Fibroblast of skin of back (primary cell): ENCODE measurements around the gene RASGRP3.
A peak's percentile ranks its signal among the peaks of the same experiment; 100 is the strongest.

Source experiments
- DNase-seq: peaks from one replicate; pipeline ENCODE4 v3.0.0-alpha.2; 2013

RASGRP3 gene

DNA sequence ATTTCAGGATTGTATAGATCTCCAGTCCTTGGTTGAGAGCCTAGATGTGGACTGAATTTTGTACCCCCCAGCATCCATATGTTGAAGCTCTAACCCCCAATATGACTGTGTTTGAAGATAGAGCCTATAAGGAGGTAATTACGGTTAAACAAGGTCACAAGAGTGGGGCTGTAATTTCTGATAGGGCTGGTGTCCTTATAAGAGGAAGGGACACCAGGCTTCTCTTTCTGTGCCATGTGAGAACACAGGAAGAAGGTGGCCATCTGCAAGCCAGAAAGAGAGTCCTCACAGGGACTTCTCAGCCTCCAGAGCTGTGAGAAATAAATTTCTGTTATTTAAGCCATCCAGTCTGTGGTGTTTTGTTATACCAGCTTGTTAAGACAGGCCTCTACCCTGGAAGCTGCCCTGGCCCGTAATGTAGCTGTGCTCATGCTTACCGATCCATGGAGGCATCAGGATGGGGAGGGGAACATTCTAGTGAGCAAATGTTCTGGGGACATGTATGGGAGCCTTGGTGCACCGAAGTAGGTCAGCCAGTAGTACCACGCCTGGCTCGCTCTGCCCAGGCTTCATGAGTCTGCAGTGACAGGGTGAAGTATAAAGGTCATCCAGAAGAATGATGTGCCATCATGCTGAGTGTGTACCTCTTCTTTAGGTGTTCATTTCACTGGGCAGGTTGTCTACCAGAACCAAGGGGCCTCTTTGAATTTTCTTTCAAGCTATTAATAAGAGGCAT, 16.1 kb downstream of the RASGRP3 start:
- no peak for DNase-seq

- peak; percentile 58 for DNase-seq
Observed at GRCh38 chr2:33494155-33494779, 17.8 kb downstream of the RASGRP3 start.

DNA sequence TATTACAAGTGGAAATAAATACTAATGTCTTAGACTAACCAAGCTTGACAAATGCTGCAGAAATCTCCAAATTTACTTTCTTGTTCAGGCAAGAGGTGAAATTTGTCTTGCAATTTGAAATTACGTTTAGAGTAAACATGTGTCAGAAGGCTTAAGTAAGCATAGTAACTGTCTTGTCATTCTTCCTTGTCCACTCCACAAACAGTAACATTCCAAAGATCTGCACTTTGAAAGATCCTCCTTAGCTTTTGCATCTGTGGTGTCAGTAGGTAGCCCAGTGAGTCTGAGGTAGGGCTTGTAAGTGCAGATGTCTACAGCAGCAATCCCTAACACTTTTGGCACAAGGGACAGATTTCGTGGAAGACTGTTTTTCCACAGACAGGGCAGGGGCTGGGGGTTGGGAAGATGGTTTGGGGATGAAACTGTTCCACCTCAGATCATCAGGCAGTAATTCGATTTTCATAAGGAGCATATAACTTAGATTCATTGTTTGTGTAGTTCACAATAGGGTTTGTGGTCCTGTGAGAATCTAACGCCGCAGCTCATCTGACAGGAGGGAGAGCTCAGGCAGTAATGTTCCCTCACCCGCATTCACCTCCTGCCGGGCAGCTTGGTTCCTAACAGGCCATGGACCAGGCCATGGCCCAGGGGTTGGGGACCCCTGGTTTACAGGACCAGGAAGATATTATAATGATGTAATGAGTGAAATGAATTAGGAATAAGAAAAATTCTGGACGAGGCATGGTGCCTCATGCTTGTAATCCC, 18.6 kb downstream of the RASGRP3 start:
- DNase-seq = no peak

DNA sequence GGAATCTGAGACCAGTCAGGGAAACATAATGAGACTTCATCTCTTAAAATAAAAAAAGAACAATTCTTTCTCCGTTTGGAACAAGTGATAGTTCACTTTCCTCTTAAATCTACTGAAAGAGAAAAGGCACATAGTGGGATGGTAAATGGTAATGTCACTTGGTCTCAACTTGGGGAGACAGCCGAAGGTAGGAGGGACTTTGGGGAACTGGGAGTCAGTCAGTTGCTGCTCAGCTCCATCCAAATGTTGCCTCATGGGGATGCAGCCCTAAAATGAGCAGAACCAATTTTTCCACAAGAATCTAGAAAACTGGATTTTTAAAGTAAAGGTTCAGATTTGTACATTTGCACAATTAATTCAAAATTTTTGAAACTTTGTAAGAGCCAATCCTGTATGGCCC, 19.2 kb downstream of the RASGRP3 start:
- no peak for DNase-seq

DNA sequence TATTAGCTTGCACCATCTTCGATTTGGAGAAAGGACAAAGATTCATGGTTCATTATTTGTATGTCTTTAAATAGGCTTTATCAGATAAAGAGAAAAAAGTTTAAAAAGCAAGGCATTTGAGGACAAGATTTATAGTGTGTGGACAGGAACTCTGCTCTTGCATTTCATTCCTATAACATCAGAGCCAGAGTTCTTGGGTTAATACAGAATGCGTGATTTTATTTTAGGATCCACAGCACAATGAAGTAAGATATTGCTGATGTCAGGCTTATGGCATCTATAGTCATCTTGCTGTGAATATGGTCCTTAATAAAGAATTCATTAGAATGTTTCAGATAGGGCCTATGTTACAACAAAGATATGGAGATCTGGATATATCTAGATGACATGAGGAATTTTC, 19.7 kb downstream of the RASGRP3 start:
- peak; percentile 81 for DNase-seq

- DNase-seq = peak; percentile 8
Observed at GRCh38 chr2:33496726-33497125, 20.3 kb downstream of the RASGRP3 start.

GRCh38 chr2:33497221-33497650, 20.8 kb downstream of the RASGRP3 start:
- no peak for DNase-seq

GRCh38 chr2:33498291-33498956, 22.0 kb downstream of the RASGRP3 start:
- DNase-seq = no peak

- DNase-seq = no peak
Observed at GRCh38 chr2:33500177-33500576, 23.7 kb downstream of the RASGRP3 start.

- no peak for DNase-seq
Observed at GRCh38 chr2:33502025-33502424, 25.6 kb downstream of the RASGRP3 start.

GRCh38 chr2:33503002-33503401, 26.6 kb downstream of the RASGRP3 start:
- no peak for DNase-seq

- DNase-seq = no peak
Observed at GRCh38 chr2:33505966-33506365, 29.5 kb downstream of the RASGRP3 start.

DNA sequence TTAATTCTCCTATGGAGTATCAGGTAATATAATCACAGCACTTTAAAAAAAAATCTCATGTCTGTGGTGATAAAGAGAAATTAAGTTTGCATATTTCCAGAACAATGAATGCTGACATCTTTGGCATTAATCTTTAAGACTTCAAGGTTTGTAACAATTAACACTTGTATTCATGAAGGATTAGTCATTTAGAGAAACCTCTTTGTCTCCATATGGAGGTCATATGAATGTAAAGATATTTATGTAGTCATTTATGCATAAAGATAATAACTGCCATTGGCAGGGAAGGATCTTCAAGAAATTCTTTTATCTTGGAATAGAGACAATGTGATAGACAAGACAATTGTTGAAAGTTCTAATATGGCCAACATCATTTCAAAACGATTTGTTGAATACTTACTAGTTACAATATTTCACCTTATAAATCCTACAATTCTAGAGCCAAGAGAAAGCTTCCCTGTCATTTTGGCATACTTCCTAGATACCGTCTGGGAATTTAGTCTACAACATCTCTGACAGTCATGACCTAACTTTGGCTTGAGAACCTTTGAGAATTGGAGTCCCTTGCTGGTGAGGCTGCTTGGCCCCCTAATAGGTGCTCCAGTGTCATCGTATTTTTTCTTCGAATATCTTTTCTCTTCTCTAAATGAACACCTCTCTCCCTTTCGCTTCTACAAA, 33.6 kb downstream of the RASGRP3 start:
- no peak for DNase-seq

GRCh38 chr2:33510586-33510968, 34.1 kb downstream of the RASGRP3 start:
- no peak for DNase-seq

DNA sequence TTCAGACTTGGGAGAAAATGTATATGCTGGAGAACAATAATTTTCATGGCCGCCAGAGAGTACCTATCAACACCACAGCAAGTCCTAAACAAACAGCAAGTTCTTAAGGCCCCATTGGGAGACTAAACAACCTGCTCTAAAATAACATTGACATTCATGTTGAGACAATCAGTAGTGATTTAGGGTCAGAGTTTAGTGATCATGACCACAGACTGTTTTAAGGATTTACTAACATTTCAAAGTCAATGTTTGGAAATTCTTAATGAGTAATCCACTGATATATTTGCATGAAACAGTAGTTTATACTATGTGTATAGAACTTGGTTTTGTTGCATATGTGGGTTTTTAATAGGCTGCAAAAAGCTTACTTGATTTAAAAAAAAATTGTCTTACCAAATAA, 34.7 kb downstream of the RASGRP3 start:
- DNase-seq = no peak

DNA sequence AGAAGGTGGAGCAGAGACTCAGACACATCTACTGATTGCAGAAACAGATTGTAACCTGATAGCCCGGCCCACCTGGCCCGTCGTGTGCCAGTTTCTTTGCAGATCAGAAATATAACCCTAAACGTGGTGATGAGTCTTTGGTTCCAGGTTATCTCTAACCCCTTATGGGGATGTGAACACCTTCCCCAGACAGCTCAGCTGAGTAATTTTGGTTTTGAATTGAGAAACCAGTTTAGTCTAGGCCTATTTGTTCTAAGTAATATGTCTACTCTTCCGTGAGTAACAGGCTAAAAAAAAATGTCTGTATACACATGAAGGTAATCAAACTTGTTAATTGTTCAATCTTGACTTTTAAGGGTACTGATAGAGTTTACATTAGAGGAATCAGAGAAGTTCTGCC, 35.7 kb downstream of the RASGRP3 start:
- no peak for DNase-seq

- no peak for DNase-seq
Observed at GRCh38 chr2:33513480-33513879, 37.0 kb downstream of the RASGRP3 start.

DNA sequence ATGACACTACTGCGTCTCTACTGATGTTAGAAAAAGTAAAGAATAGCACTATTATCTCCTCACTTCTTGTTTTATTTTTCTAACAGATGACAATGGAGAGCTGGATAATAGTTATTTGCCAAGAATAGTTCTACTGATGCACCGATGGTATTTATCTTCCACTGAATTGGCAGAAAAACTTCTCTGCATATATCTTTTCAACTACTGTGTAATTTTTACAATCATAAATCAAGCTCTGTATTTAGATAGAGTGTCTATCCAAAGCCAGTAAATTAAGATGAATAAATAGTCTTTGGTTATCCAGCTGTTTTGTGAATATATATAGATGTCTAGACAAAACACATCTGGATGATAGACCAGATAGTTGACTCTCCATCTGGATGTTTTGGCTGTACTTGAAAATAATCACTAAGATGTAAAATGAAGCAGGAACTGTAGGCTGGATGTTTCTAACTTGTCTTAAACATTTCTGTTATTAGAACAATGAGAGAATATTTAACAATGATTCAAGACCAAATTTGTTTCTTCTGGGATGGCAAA, 40.1 kb downstream of the RASGRP3 start:
- DNase-seq = no peak

DNA sequence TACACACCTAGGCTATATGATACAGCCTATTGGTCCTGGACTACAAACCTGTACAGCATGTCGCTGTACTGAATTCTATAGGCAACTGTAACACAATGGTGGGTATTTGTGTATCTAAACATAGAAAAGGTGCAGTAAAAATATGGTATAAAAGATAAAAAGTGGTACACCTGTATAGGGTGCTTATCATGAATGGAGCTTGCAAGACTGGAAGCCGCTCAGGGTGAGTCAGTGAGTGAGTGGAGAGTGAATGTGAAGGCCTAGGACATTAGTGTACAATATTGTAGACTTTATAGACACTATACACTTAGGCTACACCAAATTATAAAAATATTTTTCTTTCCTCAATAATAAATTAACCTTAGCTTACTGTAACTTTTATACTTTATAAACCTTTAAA, 41.8 kb downstream of the RASGRP3 start:
- no peak for DNase-seq

DNA sequence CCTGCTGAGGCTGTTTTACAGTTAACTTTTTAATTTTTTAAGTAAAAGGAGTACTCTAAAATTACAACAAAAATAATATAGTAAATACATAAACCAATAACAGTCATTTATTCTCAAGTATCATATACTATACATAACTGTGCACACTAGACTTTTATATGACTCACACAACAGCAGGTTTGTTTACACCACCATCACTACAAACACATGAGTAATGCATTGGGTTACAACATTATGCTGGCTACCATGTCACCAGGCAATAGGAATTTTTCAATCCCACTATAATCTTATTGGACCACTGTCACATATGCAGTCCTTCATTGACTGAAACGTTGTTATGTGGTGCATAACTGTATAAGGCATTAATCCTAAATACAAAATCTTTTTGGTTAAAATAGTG, 42.5 kb downstream of the RASGRP3 start:
- no peak for DNase-seq

GRCh38 chr2:33521791-33522281, 45.4 kb downstream of the RASGRP3 start:
- peak; percentile 21 for DNase-seq

DNA sequence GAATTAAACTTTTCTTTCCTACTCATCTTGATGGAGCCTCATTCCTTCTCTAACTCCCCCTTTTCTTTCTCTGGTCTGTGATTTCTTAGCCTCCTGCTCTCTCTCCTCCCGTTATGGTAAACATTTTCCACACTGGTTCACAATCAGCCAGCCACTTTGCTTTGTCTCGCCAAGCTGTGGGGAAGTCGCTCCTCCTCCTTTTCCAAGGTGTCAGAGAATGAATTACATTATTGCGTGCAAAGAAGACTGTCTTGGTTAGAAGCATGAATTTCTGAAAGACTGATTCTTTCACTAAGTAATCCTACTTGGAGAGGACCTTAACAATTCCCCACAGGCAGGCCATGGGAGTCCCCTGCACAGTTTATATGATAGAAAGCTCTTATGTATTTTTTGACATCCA, 46.1 kb downstream of the RASGRP3 start:
- no peak for DNase-seq
